Left colon (tissue), 2 donors: ENCODE data around the gene TBP. TPM values are rescaled to one million over a fixed set of nuclear protein-coding genes. Genes with fewer than 3 reads are reported as not detected.
A peak's percentile ranks its signal among the peaks of the same experiment; 100 is the strongest.

Experiments used
- ATAC-seq: fragments of 200-7000 bp; cut with Tn5 transposase; one replicate; pipeline ENCODE4 v1.9.1; 2020; ENCODE audit warnings: mild to moderate bottlenecking, moderate library complexity
- DNase-seq, 2 donors: peaks; one replicate each; pipeline ENCODE4 v3.0.0-alpha.2; 2020
- intact Hi-C, 2 donors: fragments of 100-400 bp; cut with DNase I in 1 of 2; cut with micrococcal nuclease in 1 of 2; formaldehyde crosslinking; loops; one replicate each; pipeline versions ENCODE4 v1.11.2 to v1.14.0; 2022; cut with DNase I, micrococcal nuclease
- total RNA-seq, 2 donors: library from RNA; stranded (reverse); fragmentation: NEBNext Ultra II Directional; extraction: Animal tissue kit (Norgen Biotek cat#: 25700); gene quantifications; one replicate each; pipeline ENCODE4 v1.2.1, GENCODE V29; 2021
- donor health status: DM: no; HTN: no; CAD: no.
- donor health status: DM: yes; HTN: yes; CAD: no.

TBP gene
- total RNA-seq, 2 donors from 2014 or later = 11.0 to 12.8 TPM

DNA sequence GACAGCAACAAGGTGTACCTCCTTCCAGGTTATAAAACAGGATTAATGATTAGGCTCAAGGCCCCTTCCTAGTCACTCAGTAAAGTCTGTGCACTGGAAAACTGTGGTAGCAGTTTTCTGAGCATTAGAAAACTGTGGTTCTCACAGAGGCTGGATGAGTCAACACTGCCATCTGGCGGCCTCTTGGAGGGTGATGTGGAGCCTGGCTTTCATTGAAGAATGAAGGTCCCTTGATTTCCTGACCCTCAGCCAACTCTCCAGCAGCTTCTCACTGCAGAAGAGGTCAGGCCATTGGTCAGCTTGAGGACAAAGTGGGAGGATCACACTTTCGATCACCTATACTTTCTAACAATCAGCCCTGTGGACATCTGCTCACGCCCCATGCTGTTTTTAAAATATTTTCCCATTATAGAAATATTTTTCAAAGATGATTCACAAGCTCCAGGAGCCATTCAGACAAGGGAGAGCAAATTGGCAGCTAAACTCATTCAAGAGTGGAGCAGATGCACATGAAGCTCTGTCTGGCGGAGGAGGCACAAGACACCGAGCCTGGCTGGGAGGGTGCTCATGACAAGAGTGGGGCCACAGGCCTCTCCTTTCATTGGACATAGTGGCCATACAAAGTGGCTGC lies 24.2 kb upstream of the TBP start:
- ATAC-seq (peak; percentile 81), DNase-seq (peak; percentile 49 to 79)
- intact Hi-C loops = loop anchor here in 1 of 2 donors (5.0 to 10.0 kb wide), 2 partner anchors 698 to 735 kb away; no protein-coding TSS in a partner anchor

DNA sequence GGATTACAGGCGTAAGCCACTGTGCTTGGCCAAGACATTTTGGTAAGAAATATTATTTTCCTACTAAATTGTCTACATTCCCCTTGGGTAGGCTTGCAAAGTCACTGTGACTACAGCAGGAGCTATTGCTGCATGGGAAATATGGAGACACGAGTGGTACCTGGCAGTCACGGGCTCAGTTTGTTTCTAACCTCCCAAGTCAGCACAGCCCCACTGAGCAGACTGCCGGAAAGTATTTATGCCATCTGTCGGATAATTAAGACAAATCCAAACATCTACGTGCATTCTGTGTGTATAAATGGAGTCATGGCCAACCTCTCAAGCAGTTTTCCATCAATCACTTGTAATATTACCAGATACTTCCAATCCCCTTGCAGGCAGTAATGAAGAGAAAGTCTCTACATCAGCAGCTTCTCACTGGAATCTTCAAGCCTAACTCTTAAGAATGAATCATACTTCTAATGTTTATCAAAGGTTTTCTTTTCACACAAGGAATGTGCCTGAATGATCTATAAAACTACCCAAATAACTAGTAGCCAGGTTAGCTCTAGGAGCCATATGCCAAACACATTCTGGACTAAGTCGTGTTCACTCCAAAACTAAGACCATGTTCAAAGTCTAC lies 21.2 kb upstream of the TBP start:
- DNase-seq = no peak
- no peak for ATAC-seq
- intact Hi-C loops = no loop called here

DNA sequence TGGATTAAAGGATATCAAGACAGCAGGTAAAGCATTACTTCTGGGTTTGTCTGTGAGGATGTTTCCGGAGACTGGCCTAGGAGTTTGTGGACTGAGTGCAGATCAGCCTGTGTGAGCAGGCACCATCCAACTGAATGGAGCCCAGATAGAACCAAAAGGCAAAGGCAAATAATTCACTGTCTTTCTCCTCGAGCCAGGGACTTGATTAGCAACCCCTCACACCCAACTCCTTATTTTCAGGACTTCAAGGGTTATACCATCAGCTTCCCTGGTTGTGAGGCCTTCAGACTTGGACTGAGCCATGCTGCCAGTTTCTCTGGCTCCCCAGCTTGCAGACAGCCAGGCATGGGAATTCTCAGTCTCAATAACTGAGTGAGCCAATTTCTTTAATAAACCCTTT lies 20.4 kb upstream of the TBP start:
- intact Hi-C loops = no loop called here
- no peak for ATAC-seq
- DNase-seq = no peak

DNA sequence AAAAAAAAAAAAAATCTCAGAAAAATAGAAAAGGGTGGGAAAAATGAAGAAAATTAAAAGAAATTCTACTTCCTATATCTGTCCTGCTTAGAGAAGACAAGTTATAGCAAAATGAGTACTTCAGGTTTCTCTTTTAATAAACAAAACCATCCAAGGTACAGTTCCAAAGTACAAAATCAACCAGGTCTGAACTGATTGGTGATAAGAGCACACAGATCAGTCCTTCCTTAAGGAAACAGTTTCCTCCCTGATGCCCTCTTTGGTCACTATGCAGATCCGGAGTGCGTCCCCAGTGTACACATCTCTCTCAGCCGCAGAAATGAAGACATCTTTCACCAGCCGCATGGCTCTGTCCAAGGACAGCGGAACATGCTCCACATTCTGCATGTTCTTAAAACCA lies 19.2 kb upstream of the TBP start:
- ATAC-seq (peak; percentile 58), DNase-seq (no peak)
- intact Hi-C loops = no loop called here

DNA sequence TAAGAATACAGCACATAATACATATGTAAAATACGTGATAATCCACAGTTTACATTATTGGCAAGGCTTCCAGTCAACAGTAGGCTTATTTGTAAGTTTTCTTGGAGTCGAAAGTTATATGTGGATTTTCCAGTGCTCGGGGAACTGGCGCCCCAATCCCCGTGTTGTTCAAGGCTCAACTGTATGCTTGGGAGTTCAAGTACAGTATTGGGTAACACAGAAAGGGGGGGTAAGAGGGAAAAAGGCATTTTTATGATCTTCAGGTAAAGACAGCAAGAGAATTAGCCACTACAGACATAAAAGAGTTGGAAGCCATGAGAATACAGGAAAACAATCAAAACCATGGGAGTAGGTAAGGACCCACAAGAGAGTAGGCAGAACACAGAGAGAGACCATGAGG lies 17.5 kb upstream of the TBP start:
- no peak for DNase-seq
- ATAC-seq = no peak
- intact Hi-C loops = no loop called here

DNA sequence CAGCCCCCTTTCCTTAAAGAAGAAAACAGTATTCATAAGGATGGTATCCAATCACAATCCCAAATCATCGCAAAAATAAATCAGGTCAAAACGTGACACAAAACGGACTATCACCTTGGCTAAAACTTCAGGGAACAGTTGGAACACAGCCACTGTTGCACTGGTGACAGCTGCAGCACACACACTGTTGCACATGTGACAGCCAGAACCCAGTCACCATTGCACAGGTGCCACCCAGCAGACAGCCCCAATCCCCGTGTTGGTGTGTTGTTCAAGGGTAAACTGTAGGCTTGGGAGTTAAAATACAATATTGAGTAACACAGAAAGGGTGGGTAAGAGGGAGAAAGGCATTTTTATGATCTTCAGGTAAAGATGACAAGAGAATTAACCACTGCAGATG lies 16.8 kb upstream of the TBP start:
- intact Hi-C loops = no loop called here
- no peak for ATAC-seq
- no peak for DNase-seq

DNA sequence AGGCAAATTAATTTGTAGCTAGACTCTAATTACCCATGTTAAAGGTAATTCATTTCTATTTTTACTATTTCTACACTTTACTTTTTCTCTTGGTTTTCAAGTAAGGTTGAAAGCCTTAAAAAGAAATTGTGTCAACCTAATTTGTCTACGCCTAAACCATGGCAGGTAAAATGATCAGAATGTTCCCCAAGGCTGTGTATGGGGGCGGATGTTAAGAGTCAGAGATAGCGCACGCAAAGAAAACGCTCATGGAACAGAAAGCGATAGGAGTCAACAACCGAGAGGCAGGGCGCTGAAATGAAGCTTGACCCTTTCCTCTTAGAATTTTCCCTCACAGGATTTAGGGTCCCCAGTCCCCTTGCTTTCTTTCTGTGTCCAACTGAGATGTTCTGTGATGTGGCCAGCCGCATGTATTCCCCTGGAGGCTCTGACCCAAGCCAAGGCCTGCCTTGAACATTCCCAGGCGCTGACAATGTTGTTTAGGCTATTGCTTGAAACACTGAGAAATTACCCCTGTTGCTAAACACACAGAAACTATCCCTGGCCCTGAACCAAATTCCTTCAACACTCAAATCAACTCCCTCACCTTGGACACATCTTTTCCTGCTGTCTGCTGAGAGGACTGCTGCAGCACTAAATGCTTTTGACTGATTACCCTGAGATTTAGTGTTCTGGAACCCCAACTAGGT lies 12.0 kb upstream of the TBP start:
- DNase-seq (no peak), ATAC-seq (no peak)
- intact Hi-C loops = no loop called here

DNA sequence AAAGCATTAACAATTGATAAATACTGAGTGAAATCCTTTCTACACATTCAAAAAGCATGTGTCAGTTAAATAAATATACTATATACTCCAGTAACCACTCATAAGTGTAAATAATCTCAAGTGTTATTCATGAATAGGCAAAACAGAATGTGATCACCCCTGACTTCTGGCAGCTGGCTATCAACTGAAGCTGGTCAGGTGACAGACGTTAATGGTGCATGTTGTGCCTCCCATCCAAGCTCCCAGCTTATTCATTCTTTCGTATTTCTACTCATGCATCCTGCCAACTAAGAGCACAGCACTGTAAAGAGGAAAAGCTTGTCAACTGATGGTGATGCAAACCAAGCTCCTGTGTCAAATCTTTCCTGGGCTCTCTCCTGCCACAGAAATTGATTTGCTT lies 8.8 kb upstream of the TBP start:
- DNase-seq = no peak
- no peak for ATAC-seq
- intact Hi-C loops = no loop called here

DNA sequence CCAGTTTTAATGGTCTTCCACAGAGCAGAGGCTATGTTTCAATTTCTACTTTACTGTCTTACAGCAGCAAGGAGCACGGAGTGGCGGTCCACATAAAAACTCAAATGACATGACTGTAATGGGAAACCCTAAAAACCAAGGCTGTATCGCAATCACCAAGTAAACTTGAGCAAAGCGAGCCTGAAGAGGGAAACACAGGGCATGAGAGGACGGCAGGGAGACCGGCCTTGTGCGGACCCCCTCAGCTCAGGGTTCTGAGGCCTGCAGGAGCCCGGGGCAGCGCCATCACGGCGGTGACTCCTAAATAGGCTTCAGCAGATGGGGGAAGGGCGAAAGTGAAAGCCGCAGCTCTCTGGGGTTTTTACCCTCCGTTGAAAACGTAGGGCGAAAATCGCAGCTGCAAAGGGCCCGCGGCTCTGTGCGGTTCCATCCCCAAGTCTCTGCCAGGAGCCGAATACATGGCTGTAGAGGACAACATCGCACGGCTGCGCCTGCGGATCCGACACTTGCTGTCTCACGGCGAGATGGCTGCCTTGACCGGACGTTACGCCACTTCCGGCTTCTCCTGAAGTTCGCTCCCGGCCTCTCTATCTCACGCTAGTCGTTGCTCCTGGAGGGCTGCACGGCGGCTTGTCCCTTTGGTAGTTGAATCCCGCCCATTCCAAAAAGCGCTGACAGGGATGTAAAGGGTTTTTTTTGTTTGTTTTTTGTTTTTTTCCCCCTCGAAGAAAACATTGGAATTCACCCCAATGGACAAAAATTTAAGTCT lies 1.2 kb upstream of the TBP start, which contains the start of gene PSMB1:
Gene PSMB1 (minus strand): TSS at position 543 of the 769 bp plus-strand sequence. CDS start 65 bp downstream, at position 478.
- intact Hi-C loops = no loop called here
- ATAC-seq = peak; percentile 82

DNA sequence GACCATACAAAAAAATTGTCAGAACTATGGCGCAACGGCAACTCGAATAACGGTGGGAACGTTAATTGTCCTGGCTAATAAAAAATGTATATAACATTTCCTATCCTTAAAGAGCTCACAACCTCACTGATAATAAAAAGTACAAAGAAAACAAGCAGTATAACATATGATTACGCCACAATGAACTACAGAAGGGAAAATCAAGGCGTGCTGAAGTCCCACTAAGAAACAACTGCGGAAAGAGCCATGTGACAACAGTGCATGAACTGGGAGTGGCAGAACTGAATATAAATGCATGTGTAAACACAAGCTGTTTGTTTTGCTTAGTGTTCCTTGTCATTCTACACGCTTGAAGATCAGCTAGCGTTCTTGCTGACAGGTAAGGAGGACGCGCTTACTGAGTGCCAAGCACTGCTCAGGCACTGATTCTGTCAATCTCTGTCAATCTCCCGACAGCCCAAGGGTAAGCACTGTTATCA lies 596 bp upstream of the TBP start:
- DNase-seq (peak in 1 of 2 donors; percentile 34), ATAC-seq (peak; percentile 44)
- intact Hi-C loops = no loop called here

More for the DNA sequence above, 1.2 kb upstream of the TBP start, which contains the start of gene PSMB1:
- DNase-seq = peak; percentile 94 to 95

DNA sequence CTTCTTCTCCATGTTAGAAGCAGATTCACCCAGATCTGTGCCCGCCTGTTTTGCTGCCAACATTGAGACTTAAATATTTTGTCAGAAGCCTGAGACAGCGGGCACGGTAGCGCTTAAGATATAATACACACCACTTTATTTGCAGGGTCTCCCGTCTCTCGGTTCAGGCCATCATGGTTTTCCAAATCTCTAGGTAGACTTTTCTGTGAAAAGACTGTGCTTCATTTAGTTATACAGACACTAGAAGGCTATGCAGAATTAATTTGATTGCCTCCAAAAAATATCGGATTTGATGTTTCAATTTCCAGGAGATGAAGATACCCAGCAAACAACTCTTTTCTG lies 598 bp downstream of the TBP start:
- intact Hi-C loops = no loop called here
- ATAC-seq = no peak
- no peak for DNase-seq

DNA sequence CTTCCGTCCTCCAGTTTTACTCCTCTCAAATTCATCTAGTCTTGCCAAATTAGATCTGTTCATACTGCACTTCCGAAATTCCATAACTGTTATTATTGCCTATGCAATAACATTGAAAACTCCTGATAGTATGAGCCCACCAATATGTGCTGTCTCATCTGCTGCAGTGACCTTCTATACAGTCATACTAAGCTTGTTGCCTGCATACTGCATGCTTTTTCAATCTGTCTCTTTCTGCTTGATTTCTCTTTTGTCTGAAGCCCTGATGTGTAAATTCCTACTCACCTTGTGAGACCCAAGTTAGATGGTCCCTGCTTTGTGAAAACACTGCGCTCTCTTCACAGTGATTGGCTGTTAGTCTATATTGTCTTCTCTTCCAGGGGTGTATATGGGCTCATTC lies 1.1 kb downstream of the TBP start:
- ATAC-seq = no peak
- intact Hi-C loops = no loop called here
- no peak for DNase-seq

DNA sequence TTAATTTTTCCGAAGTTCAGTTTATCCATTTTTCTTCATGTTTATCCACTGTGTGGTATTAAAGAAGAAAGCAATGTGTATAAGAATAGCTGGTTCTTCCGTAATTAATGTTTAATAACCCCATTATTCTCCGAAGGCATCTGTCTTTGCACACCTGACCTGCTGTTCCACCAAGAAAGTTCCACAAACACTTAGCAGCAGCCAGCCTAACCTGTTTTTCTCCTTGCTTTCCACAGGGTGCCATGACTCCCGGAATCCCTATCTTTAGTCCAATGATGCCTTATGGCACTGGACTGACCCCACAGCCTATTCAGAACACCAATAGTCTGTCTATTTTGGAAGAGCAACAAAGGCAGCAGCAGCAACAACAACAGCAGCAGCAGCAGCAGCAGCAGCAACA lies 7.4 kb downstream of the TBP start:
- ATAC-seq (no peak), DNase-seq (no peak)
- intact Hi-C loops = no loop called here

DNA sequence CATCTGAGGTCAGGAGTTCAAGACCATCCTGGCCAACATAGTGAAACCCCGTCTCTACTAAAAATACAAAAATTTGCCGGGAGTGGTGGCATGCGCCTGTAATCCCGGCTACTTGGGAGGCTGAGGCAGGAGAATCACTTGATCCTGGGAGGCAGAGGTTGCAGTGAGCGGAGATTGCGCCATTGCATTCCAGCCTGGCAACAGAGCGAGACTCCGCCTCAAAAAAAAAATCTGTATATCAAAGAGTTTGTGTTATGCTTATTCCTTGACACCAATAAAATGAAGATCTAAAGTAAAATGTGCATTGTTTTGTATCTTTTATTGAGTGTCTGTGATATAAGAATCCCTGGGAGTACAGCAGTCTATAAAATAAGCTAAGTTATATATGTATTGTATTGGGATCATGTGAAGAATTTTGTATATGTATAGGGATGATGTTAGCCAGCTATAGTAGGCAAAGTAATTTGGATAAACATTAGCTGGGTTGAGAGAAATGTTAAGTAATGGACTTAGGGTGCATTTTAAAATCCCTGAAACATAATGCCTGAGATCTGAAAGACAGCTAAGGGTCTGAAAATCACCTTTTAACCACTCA lies 10.9 kb downstream of the TBP start:
- intact Hi-C loops = no loop called here
- no peak for DNase-seq
- no peak for ATAC-seq

DNA sequence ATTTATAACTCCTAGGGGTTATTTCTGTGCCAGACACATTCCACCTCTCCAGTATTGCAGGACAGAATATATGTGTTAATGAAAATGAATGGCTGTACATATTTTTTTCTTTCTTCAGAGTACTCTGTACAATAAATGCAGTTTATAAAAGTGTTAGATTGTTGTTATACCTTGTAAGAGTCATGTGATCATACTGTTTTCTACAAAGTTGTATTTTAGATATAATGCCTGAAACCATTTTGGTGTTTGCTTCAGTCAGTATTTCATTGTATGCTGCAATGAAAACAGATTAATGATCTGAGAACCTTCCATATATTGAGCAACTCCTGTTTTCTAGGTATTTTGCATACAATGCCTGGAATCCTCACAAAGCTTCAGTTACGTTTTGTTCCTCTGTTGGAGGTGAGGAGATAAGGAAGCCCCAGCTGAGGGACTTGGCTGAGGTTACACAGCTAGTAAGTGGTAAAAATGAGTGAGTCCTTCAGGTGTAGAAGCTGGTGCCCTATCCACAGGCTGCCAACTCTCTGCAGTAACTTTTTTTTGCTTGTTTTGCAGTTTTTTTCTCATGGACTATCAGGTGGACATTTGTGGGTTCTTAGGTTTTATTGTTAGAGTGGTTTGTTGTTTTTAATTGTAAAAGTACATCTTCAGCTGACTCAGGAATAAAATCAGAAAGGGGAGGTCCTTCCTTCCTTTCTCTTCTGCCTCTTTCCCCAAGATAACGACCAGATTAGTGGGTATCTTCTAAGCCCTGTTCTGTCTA lies 18.7 kb downstream of the TBP start:
- no peak for ATAC-seq
- no peak for DNase-seq
- intact Hi-C loops = no loop called here

DNA sequence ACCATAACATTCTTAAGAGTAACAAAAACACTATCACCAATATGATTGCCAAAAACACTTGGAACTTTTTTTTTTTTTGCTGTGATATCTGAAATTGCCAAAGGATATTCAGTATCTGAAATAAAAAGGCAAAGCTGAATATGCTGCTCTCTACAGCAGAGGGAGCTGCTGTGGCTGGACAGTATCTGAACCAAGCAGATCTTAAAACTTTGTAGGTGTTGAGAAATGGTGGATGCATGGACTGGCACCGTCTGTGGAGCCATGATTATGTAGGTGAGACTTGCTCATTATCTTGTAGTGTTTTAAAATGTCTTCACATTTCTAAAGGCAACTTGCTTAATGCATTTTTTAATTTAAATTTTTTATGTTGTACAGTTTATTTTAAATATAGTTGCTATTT lies 21.1 kb downstream of the TBP start:
- no peak for ATAC-seq
- intact Hi-C loops = no loop called here
- DNase-seq = no peak

DNA sequence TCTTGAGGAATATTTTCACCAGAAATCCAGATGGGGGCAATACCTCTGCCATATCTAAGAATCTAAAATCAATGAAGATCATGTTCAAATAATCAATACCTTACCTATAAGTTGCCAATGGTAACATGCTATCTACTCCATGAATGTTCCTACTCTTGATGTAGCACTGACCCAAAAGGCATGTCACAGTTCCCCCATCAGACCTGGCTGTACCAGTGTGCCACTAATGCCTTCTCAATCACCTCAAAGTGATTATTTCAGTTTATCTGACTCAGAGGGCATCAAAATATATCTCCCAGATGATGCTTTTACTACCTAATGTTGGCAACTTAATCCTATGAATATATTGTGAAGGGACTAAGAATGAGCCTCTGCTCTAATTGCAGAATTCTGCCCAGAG lies 24.7 kb downstream of the TBP start:
- ATAC-seq = no peak
- intact Hi-C loops = no loop called here

DNA sequence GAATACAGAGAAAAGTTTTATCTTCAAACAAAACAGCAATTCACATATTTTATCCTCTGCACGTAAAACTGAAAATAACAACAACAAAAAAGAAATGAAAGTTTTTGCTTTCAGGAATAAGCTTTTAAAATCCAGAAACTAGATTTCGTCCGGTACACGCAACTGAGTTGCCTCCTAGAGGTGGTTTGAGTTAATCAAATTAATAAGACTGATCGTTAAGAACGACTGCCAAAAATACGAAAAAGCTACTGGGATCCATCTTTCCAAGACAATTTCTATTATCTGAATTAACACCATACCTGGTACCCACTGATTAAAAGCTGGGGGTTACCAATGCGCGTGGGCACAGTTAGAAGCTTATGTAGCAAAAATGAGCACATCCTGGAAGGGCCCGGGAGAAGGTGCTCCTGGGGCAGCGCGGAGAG lies 29.6 kb downstream of the TBP start:
- no peak for ATAC-seq
- intact Hi-C loops = no loop called here
- DNase-seq = no peak

More for the DNA sequence above, 24.7 kb downstream of the TBP start:
- no peak for DNase-seq
